GM12801 (cell line): Measurements from ENCODE around the gene GALNT3.

Experiments used
- TF ChIP-seq, protein P1 (sequence below): IDR thresholded peaks from one replicate; pipeline ENCODE4 v1.5.1; 2011; ENCODE audit warnings: control low read depth; ENCODE audit not compliant: insufficient read length; ENCODE audit errors: extremely low read depth

GALNT3 gene

DNA sequence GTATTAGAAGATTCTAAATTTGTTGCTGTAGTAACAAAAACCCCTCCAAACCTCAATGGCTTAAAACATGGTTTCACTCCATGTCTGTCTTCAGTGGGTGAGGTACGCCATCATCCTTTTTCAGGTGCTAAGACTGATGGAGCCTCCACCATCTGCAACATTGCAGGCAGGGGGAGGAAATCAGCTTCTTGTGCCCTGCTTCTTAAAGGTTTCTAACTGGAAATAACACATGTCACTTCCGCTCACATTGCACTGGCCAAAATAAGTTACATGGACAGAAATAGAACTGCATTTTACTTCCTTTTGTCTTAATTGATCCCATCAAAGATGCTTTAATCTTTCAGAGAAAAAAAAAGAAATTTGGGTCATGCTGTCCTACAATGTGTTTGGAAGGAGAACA is 94.1 kb downstream of the GALNT3 start:
- TF ChIP-seq, protein P1, sequence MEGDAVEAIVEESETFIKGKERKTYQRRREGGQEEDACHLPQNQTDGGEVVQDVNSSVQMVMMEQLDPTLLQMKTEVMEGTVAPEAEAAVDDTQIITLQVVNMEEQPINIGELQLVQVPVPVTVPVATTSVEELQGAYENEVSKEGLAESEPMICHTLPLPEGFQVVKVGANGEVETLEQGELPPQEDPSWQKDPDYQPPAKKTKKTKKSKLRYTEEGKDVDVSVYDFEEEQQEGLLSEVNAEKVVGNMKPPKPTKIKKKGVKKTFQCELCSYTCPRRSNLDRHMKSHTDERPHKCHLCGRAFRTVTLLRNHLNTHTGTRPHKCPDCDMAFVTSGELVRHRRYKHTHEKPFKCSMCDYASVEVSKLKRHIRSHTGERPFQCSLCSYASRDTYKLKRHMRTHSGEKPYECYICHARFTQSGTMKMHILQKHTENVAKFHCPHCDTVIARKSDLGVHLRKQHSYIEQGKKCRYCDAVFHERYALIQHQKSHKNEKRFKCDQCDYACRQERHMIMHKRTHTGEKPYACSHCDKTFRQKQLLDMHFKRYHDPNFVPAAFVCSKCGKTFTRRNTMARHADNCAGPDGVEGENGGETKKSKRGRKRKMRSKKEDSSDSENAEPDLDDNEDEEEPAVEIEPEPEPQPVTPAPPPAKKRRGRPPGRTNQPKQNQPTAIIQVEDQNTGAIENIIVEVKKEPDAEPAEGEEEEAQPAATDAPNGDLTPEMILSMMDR, result no peak

DNA sequence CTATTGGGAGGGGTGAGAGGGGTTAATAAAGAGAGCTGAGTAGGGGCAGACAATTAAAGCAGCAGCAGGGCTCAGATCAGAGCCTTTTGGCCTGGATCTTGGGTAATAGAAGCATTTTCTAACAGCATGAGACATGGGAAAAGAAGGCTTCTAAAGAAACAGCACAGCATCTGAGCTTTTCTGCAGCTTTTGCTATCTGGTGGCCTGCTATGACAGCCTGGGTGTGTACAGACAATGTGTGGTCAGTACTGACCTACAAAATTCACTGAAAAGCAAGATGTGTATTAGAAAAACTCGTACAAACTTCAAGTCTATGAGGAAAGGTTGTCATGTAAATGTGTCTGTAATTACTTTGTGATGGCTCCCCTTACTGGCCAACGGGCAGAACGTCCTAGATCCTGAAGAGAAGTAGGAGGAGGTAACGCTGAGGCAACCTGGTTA is 95.6 kb downstream of the GALNT3 start:
- TF ChIP-seq, protein P1, result no peak

DNA sequence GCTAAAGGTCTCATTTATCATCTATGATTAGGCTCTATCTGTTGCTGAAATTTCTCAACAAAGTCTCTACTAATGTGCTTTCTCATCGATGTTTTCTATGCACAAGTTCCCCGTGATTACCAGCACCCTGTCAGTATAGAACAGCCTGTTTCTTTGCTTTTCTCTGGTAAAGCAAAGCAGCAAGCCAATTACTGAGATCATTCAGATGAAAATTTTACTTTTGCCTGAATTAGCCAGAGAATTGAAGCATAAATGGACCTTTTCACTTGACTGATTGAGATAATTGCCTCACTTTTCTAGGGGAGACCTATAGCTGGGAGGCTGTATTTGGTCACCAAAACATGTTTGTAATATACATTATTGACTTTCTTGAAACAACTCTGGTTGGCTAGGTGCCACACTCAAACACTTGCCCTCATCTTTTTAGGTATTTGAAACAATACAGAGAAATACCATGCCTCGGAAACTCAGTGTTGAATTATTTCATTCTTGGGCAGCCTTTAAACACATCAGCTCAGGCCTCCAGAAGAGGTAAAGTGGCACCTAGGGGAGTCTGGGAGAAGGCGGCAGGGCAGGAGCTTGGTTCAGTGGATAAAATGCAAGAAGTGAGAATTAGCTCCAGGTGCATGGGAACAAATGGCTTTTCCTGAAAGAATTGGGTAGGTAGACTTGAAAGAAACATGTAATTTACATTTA is 96.2 kb downstream of the GALNT3 start:
- TF ChIP-seq, protein P1, result no peak
